GM19452 (cell line): ENCODE measurements around the gene ATP13A3.

ENCODE experiments used
- ATAC-seq: cut with Tn5 transposase; IDR thresholded peaks from one replicate; pipeline ENCODE4 v1.9.1; 2021; ENCODE audit not compliant: unreplicated experiment

Gene ATP13A3

GRCh38 chr3:194396539-194396858 is 90.3 kb downstream of the ATP13A3 start:
- ATAC-seq: no peak

- ATAC-seq: no peak
Observed at GRCh38 chr3:194395778-194396538, 90.8 kb downstream of the ATP13A3 start.

- ATAC-seq: no peak
Observed at GRCh38 chr3:194395212-194395611, 91.6 kb downstream of the ATP13A3 start.

GRCh38 chr3:194392576-194392975 is 94.2 kb downstream of the ATP13A3 start:
- no peak for ATAC-seq

DNA sequence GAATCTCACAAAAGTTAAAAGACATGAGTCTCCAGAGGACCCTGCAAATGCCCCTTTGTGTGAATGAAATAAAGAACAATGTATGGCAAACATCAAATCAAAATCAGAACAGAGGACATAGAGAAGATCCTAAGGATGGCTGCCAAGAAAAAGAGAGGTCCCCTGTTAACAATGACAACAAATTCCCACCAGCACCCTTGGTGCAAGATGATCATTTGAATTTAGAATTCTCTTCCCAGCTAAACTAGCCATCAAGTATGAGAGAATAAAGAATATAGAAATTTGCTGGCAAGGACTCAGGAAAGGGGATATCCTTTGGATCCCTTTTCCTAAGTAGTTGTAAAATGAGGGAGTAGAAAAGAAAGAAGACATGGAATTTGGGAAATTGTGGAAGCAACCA is 96.0 kb downstream of the ATP13A3 start:
- ATAC-seq: no peak

DNA sequence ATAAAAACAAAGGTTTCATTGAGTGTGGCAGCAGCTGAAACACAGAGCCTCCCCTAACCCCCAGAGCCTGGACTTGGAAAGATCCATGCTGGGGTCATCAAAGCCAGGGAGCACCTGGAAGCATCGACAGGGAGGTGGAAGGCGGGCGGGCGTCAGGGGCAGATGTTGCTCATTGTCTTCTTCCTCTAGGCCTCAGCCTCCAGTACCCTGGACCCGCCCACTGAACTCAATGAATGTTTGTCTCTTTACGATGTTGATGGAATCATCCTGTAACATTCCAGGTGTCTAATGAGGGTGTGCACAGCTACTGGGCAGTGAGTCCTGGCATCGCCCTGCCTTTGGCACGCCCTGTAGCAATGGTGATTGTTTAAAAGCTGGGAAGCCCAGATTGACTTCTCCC is 97.5 kb downstream of the ATP13A3 start:
- no peak for ATAC-seq

DNA sequence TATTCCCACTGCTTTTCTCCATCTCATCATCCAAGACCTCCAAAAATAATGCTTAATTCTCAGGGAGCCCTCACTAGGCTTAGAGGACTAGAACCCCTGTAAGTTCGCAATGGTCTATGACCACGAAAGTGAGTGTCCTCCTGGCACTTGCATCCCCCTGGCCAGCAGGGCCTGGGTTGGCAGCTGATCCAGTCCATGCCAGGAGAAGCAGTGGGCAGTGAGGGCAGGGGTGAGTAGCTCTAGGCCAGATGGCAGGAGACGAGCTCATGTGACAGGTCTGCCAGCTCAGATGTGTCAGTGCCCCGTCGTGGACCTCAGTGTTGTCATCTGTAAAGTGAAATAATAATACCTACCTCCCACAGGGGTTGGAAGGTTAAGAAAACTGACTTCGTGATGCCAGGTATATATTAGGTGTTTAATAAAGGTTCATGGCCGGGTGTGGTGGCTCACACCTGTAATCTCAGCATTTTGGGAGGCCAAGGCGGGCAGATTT is 98.8 kb downstream of the ATP13A3 start:
- ATAC-seq: no peak

GRCh38 chr3:194387276-194387675 is 99.5 kb downstream of the ATP13A3 start:
- ATAC-seq: no peak

DNA sequence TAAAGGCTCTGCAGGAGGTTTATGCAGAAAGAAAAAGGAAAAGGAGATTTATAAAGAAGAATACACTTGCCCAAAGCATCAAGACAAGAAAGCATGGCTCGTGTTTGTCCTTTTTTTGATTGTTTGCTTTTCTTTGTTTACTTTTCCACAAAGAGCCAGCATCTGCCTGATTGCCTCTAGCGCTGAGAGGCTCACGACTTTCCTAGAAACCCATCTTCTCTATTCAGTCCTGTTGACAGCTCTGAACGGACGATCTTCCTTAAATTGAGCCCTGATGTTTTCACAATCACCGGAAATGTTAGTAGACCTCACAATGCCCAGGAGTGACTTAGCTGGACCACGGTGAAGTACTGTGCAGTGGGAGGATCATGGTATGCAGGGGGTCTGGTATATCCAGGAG is 100.2 kb downstream of the ATP13A3 start:
- ATAC-seq: no peak

GRCh38 chr3:194386066-194386465 is 100.7 kb downstream of the ATP13A3 start:
- no peak for ATAC-seq

GRCh38 chr3:194384569-194385001 is 102.2 kb downstream of the ATP13A3 start:
- ATAC-seq: no peak

- no peak for ATAC-seq
Observed at GRCh38 chr3:194384156-194384555, 102.6 kb downstream of the ATP13A3 start.

DNA sequence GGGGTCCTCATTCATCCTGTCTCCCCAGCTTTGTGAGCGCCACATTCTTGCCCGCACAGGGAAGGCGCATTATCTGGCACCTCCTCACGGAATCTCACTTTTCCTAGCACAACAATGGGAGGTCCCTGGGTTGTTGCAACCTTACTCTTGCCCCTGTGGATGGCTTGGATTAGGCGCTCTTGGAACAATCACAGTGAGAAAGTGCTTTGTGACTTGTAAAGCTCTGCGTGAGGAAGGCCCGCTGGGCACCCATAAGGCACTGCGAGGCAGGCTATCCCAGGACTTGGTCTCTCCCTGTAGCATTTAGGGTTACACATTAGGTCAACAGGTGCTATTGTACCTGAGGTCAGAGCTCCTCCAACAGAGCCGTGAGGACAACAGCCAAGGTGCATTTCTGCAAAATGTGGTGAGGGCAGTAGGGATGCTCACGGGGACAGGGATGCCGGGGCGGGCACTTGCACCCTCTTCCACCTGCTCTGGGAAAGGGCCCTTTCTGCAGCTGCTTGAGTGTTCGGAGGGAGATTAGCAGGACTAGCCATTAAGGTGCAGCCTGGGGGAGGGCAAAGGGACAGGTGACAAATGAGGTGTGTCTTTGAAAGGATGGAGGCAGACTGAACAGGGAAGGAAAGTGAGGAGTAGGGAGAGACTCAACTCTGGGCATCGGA is 103.4 kb downstream of the ATP13A3 start:
- ATAC-seq: no peak

DNA sequence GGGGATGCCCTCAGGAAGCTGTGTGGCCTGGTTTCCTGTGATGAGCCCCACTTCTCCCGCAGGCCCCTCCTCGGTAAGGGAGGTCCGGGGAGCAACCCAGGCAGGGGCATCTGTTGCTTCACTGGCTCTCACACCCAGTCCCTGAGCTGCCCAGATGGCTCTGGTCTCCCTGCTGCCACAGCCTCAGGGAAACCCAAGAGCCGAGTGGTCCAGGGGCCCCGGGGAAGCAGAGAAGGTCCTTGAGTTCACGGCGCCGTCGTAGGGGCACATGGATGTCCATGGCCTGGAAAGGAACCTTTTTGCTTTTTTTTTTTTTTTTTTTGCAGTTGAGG is 103.9 kb downstream of the ATP13A3 start:
- ATAC-seq: no peak

DNA sequence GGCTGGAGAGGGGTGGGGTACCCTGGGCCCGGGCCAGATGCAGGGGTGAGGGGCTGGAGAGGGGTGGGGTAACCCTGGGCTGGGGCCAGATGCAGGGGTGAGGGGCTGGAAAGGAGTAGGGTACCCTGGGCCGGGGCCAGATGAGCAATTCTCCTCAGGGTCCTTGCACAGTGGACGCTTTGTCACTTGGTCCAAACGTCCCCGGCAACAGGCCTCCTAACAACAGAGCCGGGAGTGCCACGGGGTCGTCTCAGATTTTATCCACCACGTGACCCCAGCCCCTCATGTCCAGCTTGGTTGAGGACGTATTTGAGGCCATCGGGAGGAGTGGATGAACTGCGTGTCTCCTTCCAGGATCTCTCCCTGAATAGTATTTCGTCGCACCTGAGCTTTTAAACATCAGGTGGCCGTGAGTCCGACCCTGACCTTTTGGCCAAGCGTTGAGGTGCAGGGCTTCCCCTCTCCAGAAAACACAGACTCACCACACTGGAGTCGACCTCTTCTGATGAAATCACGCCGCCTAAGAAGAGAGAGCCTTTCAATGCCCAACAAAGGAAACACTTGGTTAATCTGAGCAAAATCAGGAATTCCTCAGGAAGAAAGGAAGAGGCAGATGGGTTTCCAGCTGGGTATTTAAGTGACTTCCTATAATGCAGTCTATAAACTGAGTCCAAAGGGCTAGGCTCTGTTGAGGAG is 104.5 kb downstream of the ATP13A3 start:
- no peak for ATAC-seq

DNA sequence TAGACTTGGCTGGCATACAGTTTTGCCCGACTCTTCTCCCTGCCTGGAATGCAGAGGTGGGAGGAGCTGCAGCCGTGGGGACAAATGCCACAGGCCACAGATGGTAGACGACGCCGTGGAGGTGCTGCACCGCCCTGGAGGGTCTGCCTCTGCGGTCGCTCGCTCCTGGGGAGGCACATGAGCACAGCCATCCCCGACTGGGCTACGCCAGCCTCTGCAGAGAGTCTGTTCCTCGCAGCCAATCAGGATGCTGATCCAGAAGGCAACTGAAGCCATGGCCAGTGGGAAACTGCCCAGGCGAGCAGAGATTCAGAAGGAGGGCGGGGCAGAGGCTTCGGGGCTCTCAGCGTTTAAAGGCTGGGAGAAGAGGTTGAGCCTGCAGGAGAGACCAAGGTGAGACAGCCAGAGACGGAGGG is 105.3 kb downstream of the ATP13A3 start:
- ATAC-seq: no peak

- ATAC-seq: no peak
Observed at GRCh38 chr3:194380326-194380725, 106.5 kb downstream of the ATP13A3 start.

- no peak for ATAC-seq
Observed at GRCh38 chr3:194379651-194380050, 107.2 kb downstream of the ATP13A3 start.

DNA sequence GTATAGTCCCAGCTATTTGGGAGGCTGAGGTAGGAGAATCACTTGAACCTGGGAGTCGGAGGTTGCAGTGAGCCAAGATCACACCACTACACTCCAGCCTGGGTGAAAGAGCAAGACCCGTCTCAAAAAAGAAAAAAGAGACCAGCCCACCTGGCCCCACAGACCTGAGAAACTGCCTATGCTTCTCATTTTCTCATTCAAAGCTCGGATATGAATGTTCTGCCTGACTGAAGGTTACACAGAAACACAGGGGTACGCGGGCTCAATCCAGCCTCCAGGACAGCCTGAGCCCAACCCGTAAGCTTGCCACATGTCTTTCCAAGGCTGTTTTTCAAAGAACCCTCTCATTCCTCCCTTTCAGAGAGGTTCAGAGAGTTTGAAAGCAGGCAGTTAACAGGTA is 107.6 kb downstream of the ATP13A3 start:
- no peak for ATAC-seq

DNA sequence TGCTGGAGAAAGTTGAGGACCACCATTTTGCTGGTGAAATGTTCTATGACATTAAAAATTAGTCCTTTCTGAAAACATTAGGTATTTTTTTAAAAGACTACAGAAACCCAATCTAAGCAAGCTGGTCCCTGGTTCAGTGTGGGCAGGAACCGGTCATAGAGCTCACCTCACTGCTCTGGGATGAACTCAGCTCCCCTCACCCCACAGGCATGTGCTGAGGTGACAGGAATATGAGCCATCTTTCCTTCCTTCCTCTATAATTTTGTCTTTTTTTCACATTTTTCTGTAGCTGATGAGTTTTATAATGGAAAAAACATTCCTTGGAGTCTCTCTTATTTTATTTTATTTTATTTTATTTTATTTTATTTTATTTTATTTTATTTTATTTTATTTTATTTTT is 109.1 kb downstream of the ATP13A3 start:
- no peak for ATAC-seq

- no peak for ATAC-seq
Observed at GRCh38 chr3:194376241-194376560, 110.6 kb downstream of the ATP13A3 start.
